Parathyroid adenoma (tissue), 2 donors: ENCODE measurements around the gene ZNF81.
"Not testable (repeated sequence)": the region's sequence is repeated elsewhere in the genome, so short reads cannot be mapped to it uniquely, and the experiment has no call there.

ENCODE experiments used
- H2AFZ ChIP-seq: fragments of 300-600 bp; sonication (generic); one replicate; pipeline ENCODE4 v1.7.0; 2017; ENCODE audit warnings: antibody characterized with exemption, mild to moderate bottlenecking
- H3K27ac ChIP-seq: fragments of 300-600 bp; sonication (generic); one replicate; pipeline ENCODE4 v1.7.0; 2017
- H3K27me3 ChIP-seq: fragments of 300-600 bp; sonication (generic); one replicate; pipeline ENCODE4 v1.7.0; 2017; ENCODE audit warnings: low read length; ENCODE audit not compliant: control insufficient read depth, insufficient read depth
- H3K36me3 ChIP-seq: fragments of 300-600 bp; sonication (generic); one replicate; pipeline ENCODE4 v1.7.0; 2017; ENCODE audit warnings: low read length; ENCODE audit not compliant: control insufficient read depth, insufficient read depth
- H3K4me1 ChIP-seq: fragments of 300-600 bp; sonication (generic); one replicate; pipeline ENCODE4 v1.7.0; 2017; ENCODE audit warnings: control low read depth
- H3K4me2 ChIP-seq: fragments of 300-600 bp; sonication (generic); one replicate; pipeline ENCODE4 v1.7.0; 2017; ENCODE audit warnings: low read length
- H3K4me3 ChIP-seq: fragments of 300-600 bp; sonication (generic); one replicate; pipeline ENCODE4 v1.7.0; 2017; ENCODE audit warnings: low read depth, low read length
- H3K79me2 ChIP-seq: fragments of 300-600 bp; sonication (generic); one replicate; pipeline ENCODE4 v1.7.0; 2017; ENCODE audit warnings: control low read depth
- H3K9ac ChIP-seq: fragments of 300-600 bp; sonication (generic); one replicate; pipeline ENCODE4 v1.7.0; 2017; ENCODE audit warnings: mild to moderate bottlenecking
- H3K9me3 ChIP-seq: fragments of 300-600 bp; sonication (generic); one replicate; pipeline ENCODE4 v1.7.0; 2017; ENCODE audit warnings: low read length; ENCODE audit not compliant: control insufficient read depth
- CTCF ChIP-seq: fragments of 300-600 bp; sonication (generic); IDR thresholded peaks from one replicate; pipeline ENCODE4 v1.7.0; 2017; ENCODE audit warnings: antibody characterized with exemption, mild to moderate bottlenecking
- donor health status: primary hyperparathyroidism.

Gene ZNF81

GRCh38 chrX:47933946-47934345 lies 97.2 kb downstream of the ZNF81 start:
- Histone ChIP-seq H3K79me2 (no peaks in the 10 kb centered on the region), H3K9me3 (no peaks in the 10 kb centered on the region), H3K9ac (no peak overlapping the region), H3K27me3 (no peaks in the 10 kb centered on the region), H3K36me3 (no peaks in the 10 kb centered on the region), H3K4me3 (no peak overlapping the region), H3K4me2 (no peak overlapping the region), H2AFZ (no peak overlapping the region), H3K27ac (no peak overlapping the region), H3K4me1 (no peaks in the 10 kb centered on the region)
- TF ChIP-seq CTCF = no peak

DNA sequence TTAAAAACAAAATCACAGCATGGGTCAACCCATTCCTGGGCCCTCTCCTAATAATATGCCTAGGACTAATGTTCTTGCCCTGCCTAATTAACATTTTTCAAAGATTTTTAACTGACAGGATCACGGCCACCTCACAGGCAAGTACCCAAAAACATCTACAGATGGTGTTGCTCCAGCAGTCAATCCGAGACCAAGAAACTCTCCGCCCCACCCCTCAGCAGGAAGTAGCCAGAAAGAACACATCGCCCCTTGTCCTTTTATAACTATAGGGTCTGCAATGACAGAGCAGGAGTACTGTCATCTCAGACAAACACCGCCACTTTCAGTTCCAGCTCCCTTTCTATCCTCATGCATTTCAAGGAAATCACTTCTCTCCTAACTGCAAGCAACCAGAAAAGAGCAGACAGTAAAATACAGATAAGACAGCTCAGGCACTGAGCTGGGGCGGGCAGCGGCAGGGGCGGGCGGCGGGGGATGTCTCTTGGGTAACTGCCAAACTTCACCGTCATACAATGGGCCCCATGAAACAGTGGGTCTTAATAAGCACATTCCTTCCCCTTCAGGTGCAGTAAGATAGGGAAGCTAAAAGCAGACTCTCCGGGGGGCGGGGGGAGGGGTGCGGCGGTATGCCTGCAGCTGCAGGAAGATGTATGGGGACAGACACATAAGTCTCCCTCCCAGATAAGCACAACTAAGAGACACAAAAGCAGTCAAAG lies 99.7 kb downstream of the ZNF81 start:
- Histone ChIP-seq H3K9ac (no peak overlapping the region), H3K79me2 (no peaks in the 10 kb centered on the region), H3K27ac (no peak overlapping the region), H2AFZ (no peak overlapping the region), H3K36me3 (no peaks in the 10 kb centered on the region), H3K4me3 (peak overlapping the region; percentile 31), H3K4me2 (peak overlapping the region; percentile 6), H3K9me3 (no peaks in the 10 kb centered on the region), H3K27me3 (no peaks in the 10 kb centered on the region), H3K4me1 (no peaks in the 10 kb centered on the region)
- no peak for TF ChIP-seq CTCF

DNA sequence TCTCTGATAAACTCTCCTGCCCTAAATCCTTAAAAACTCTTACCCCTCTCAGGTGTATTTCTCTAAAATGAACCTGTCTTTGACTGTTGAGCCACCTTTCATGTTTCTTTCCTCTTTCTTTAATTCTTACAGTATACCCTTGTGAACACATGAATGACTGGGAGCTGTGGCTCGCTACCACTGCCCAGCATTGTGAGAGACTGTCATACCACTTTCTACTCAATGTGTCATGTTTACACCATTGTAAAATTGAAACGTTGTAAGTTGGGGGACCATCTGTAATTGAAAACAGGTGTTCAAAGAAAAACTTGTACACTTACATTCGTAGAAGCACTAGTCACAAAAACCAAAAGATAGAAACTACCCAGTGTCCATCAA lies 100.2 kb downstream of the ZNF81 start:
- H3K4me2 ChIP-seq = no peak overlapping the region
- H3K27me3 ChIP-seq = no peaks in the 10 kb centered on the region
- no peaks in the 10 kb centered on the region for H3K36me3 ChIP-seq
- no peaks in the 10 kb centered on the region for H3K9me3 ChIP-seq
- TF ChIP-seq CTCF = no peak
- no peaks in the 10 kb centered on the region for H3K79me2 ChIP-seq
- no peak overlapping the region for H3K4me3 ChIP-seq
- H2AFZ ChIP-seq = no peak overlapping the region
- H3K4me1 ChIP-seq = no peaks in the 10 kb centered on the region
- H3K27ac ChIP-seq = no peak overlapping the region
- H3K9ac ChIP-seq = no peak overlapping the region

DNA sequence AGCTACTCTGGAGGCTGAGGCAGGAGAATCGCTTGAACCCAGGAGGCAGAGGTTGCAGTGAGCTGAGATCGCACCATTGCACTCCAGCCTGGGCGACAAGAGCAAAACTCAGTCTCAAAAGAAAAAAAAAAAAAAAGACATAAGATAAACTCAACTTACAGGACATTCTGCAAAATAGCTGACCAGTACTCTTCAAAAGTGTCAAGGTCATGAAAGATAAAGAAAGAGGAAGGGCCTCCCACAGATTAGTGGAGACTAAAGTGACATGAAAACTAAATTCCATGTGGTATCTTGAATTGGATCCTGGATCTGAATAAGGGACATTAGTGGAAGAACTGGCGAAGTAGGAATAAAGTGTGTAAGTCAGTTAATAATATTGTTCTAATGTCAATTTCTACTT lies 103.7 kb downstream of the ZNF81 start:
- H3K4me1 ChIP-seq = no peaks in the 10 kb centered on the region
- no peaks in the 10 kb centered on the region for H3K9me3 ChIP-seq
- no peaks in the 10 kb centered on the region for H3K36me3 ChIP-seq
- H3K4me2 ChIP-seq = no peak overlapping the region
- no peaks in the 10 kb centered on the region for H3K27me3 ChIP-seq
- no peak overlapping the region for H3K4me3 ChIP-seq
- H2AFZ ChIP-seq = no peak overlapping the region
- no peaks in the 10 kb centered on the region for H3K79me2 ChIP-seq
- no peak overlapping the region for H3K9ac ChIP-seq
- H3K27ac ChIP-seq = no peak overlapping the region
- no peak for TF ChIP-seq CTCF

DNA sequence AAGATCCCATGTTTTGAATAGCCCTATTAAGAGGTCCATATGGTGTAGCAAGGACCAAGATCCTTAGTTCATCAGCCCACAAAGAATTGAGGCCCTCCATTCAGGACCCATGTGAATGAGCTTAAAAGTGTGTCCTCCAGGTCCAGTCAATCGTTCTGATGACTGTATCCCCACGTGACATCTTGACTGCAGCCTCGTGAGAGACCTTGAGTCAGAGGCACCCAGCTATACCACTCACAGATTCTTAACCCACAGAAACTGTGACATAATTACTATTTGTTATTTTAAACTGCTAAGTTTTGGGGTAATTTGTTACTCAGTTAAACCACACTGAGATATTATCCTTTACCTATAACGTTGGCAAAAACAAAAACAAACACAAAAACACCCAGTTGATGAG lies 104.7 kb downstream of the ZNF81 start:
- TF ChIP-seq CTCF = no peak
- no peak overlapping the region for H3K9ac ChIP-seq
- no peak overlapping the region for H3K4me3 ChIP-seq
- no peak overlapping the region for H3K27ac ChIP-seq
- H3K27me3 ChIP-seq = no peaks in the 10 kb centered on the region
- H3K4me1 ChIP-seq = no peaks in the 10 kb centered on the region
- no peaks in the 10 kb centered on the region for H3K9me3 ChIP-seq
- H3K79me2 ChIP-seq = no peaks in the 10 kb centered on the region
- H3K36me3 ChIP-seq = no peaks in the 10 kb centered on the region
- no peak overlapping the region for H3K4me2 ChIP-seq
- no peak overlapping the region for H2AFZ ChIP-seq

DNA sequence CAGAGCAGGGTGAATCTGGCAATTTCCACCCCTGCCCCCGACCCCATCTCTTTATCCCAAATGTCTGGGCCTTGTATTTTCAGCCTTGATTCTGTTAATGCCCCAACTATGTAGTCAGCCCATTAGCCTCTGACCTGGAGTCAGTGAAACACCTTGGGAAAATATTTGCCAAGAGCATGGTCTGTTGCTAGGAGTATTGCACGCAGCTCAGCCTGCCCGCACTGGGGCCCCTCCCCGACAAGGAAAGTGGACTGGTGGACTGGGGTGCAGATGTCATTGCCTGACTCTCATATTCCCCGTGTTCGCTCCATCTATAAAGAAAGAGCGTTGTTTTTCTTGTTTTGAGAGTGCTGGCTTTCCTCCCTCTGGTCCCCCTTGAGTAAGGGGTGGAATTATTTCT lies 118.6 kb downstream of the ZNF81 start:
- H3K4me1 ChIP-seq, H3K36me3 ChIP-seq, H3K27ac ChIP-seq, H3K4me3 ChIP-seq, H3K4me2 ChIP-seq, H2AFZ ChIP-seq, H3K9me3 ChIP-seq, H3K9ac ChIP-seq, H3K27me3 ChIP-seq, H3K79me2 ChIP-seq: not testable (repeated sequence)
